Astrocyte of the cerebellum (primary cell): Measurements from ENCODE around the gene LSM4.

Experiments used
- DNase-seq: peaks from one replicate; pipeline ENCODE4 v3.0.0-alpha.2; 2011; ENCODE audit warnings: low read depth
- H3K4me3 ChIP-seq: 2 replicates; pipeline ENCODE4 v1.5.1; 2011; ENCODE audit warnings: mild to moderate bottlenecking, low read depth, low read length, moderate library complexity
- in situ Hi-C: cut with HindIII; loops from 2 replicates; pipeline ENCODE4 v1.10.0; 2017; ENCODE audit warnings: low sequenced_read_pairs
- TF ChIP-seq, protein P1 (sequence below): IDR thresholded peaks from 2 replicates; pipeline ENCODE4 v1.5.1; 2012; ENCODE audit warnings: low read length, low read depth, moderate library complexity, mild to moderate bottlenecking; ENCODE audit errors: missing control alignments

The LSM4 gene

GRCh38 chr19:18340990-18341868 lies 18.4 kb upstream of the LSM4 start:
- DNase-seq = no peak
- in situ Hi-C loops = no loop called here
- peak overlapping the region; percentile 78 for H3K4me3 ChIP-seq
- TF ChIP-seq, protein P1, sequence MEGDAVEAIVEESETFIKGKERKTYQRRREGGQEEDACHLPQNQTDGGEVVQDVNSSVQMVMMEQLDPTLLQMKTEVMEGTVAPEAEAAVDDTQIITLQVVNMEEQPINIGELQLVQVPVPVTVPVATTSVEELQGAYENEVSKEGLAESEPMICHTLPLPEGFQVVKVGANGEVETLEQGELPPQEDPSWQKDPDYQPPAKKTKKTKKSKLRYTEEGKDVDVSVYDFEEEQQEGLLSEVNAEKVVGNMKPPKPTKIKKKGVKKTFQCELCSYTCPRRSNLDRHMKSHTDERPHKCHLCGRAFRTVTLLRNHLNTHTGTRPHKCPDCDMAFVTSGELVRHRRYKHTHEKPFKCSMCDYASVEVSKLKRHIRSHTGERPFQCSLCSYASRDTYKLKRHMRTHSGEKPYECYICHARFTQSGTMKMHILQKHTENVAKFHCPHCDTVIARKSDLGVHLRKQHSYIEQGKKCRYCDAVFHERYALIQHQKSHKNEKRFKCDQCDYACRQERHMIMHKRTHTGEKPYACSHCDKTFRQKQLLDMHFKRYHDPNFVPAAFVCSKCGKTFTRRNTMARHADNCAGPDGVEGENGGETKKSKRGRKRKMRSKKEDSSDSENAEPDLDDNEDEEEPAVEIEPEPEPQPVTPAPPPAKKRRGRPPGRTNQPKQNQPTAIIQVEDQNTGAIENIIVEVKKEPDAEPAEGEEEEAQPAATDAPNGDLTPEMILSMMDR = no peak

DNA sequence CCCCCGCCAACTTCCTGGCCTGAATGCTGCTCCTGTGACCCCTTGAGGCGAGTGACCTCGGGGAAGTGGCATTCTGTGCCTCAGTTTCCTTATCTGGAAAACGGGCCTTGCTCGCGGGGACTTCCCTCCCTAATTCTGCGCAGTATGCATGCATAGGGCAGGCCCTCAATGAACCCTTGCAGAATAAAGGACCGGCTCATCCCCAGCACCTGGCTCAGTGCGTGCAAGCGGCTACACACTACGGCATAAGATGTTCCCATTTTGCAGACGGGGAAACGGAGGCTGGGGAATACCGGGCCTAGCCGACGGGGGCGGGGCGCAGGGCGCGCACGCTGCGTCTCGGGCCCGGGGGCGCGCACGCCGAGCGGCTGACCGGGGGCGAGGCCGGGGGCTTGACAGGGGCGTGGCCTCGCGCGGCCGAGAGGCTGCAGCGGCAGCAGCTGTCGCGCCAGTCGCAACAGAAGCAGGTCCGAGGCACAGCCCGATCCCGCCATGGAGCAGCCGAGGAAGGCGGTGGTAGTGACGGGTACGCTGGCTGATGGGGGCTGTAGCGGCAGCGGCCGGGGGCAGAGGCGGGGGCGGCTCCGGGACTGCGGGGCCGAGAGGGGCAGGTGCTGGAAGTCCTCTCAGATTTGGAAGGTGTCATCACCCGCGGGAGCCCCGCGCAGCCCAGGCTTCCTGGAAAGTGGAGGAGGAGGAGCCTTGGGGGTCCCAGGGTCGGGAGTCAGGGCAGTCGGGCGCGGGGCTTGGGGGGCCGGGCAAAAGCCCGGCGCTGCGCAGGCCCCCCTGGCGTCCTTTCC lies 17.5 kb upstream of the LSM4 start, which contains the start of gene PGPEP1:
Gene PGPEP1 (plus strand): TSS at position 409 of the 800 bp plus-strand sequence. CDS start 84 bp downstream, at position 493.
- in situ Hi-C loops = no loop called here
- TF ChIP-seq, protein P1 = no peak
- DNase-seq = no peak
- peak within 1 kb of the TSS; percentile 78 for H3K4me3 ChIP-seq

DNA sequence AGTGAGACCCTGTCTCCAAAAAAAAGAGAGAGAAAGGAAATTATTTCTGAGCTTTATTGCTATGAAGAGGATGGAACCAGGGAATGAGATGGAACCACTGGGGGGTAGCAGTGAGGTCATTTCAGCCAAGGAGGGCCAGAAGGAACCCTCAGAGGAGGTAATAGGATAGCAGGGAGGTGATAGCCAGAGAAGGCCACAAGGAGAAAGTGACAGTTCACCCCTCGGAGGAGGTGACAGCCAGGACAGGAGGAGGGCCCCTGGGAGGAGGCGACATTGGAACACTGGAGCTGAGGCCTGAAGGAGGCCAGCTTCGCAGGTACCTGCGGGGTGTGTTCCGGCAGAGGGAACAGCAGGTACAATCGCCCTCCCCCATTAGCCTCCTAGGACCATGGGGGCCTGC lies 16.8 kb upstream of the LSM4 start:
- H3K4me3 ChIP-seq = peak overlapping the region; percentile 78
- in situ Hi-C loops = no loop called here
- DNase-seq = no peak
- TF ChIP-seq, protein P1 = peak; percentile 40

GRCh38 chr19:18338541-18338940 lies 15.7 kb upstream of the LSM4 start:
- in situ Hi-C loops = no loop called here
- H3K4me3 ChIP-seq = no peak overlapping the region
- TF ChIP-seq, protein P1 = no peak
- DNase-seq = no peak

DNA sequence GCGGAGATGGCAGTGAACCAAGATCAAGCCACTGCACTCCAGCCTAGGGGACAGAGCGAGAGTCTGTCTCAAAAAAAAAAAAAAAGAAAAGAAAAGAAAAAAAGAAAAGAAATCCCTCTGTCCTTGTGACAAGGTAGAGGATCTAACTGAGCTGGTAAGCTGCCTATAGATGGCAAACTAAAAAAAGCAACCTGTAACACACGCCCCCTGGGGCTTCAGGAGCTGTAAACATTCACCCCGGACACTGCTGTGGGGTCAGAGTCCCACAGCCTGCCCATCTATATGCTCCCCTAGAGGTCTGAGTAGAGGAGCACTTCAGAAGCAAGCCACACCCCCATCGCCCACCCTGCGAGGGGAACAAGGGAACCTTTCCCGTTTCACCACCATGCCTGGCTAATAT lies 13.2 kb upstream of the LSM4 start:
- TF ChIP-seq, protein P1 = no peak
- H3K4me3 ChIP-seq = no peak overlapping the region
- in situ Hi-C loops = no loop called here
- no peak for DNase-seq

- H3K4me3 ChIP-seq = no peak overlapping the region
- TF ChIP-seq, protein P1 = no peak
- in situ Hi-C loops = no loop called here
- no peak for DNase-seq
Measured at GRCh38 chr19:18333680-18334079, 10.8 kb upstream of the LSM4 start.
